Endothelial cell of umbilical vein (primary cell): Measurements from ENCODE around the gene ERMAP. TPM values are rescaled to one million over a fixed set of nuclear protein-coding genes. Genes with fewer than 3 reads are reported as not detected.

Experiments used
- BruUV-seq: library from RNA; stranded (reverse); fragments of 400-500 nt; replicated peaks from 2 replicates; lab custom pipeline; 2021; lab: Mats Ljungman, UMichigan
- CTCF ChIA-PET: fragments of 300-600, 350-600 bp; sonication (Branson Sonifier 250); formaldehyde crosslinking; loops from one replicate; lab custom pipeline; 2021; ENCODE audit warnings: antibody characterized with exemption, inconsistent platforms; lab: Charles Lee
- POLR2A ChIA-PET: fragments of 300-600, 350-600 bp; sonication (Branson Sonifier 250); formaldehyde crosslinking; loops from one replicate; lab custom pipeline; 2021; ENCODE audit warnings: antibody characterized with exemption, inconsistent platforms; lab: Charles Lee
- DNase-seq: peaks from one replicate; pipeline ENCODE4 v3.0.0-alpha.2; 2011; ENCODE audit warnings: low read depth, low spot score
- FAIRE-seq: peaks from 2 replicates; lab custom pipeline; 2011; peaks lifted over from hg19 to GRCh38; lab: Jason Lieb, UNC
- H2AFZ ChIP-seq: 2 replicates; pipeline ENCODE4 v1.6.0; 2012; ENCODE audit warnings: low read depth, low read length, control low read depth, inconsistent platforms
- H3K27ac ChIP-seq: 2 replicates; pipeline ENCODE4 v1.5.1; 2011; ENCODE audit warnings: low read depth, mild to moderate bottlenecking, control low read depth, low read length, moderate library complexity; ENCODE audit not compliant: insufficient read depth
- H3K27me3 ChIP-seq, 2 experiments: 2 replicates each; pipeline versions ENCODE4 v1.6.0 to v1.6.1; 2011; ENCODE audit warnings: low read length in 2 of 2, mixed read lengths in 1 of 2; ENCODE audit not compliant: control insufficient read depth in 2 of 2, insufficient read depth in 2 of 2
- H3K36me3 ChIP-seq, 2 experiments: 2 replicates in 1 of 2; 3 replicates in 1 of 2; pipeline ENCODE4 v1.5.1; 2011; ENCODE audit warnings: low read length in 2 of 2, mild to moderate bottlenecking in 1 of 2, moderate library complexity in 1 of 2; ENCODE audit not compliant: control insufficient read depth in 2 of 2, insufficient read depth in 2 of 2; ENCODE audit errors: extremely low read depth in 1 of 2
- H3K4me1 ChIP-seq: 3 replicates; pipeline ENCODE4 v1.5.1; 2011; ENCODE audit warnings: mild to moderate bottlenecking, low read length; ENCODE audit not compliant: control insufficient read depth, insufficient read depth; ENCODE audit errors: extremely low read depth
- H3K4me2 ChIP-seq: 2 replicates; pipeline ENCODE4 v1.6.1; 2011; ENCODE audit warnings: low read length, control low read depth, mixed read lengths; ENCODE audit not compliant: insufficient read depth
- H3K4me3 ChIP-seq, 3 experiments: fragments of 200-600 bp in 1 of 3; sonication (generic), shearing (Covaris generic) in 1 of 3; replicated peaks in 1 of 3; 2 replicates each; pipeline ENCODE4 v1.5.1; 2011 to 2016; ENCODE audit warnings: control low read depth in 3 of 3, low read length in 3 of 3, mild to moderate bottlenecking in 2 of 3, inconsistent platforms in 1 of 3, low read depth in 1 of 3, moderate library complexity in 1 of 3; ENCODE audit not compliant: insufficient read depth in 1 of 3
- H3K79me2 ChIP-seq: 2 replicates; pipeline ENCODE4 v1.6.0; 2012; ENCODE audit warnings: low read length, inconsistent platforms; ENCODE audit not compliant: control insufficient read depth, insufficient read depth
- H3K9ac ChIP-seq: replicated peaks from 2 replicates; pipeline ENCODE3; 2011; ENCODE audit warnings: low read length, control low read depth; ENCODE audit not compliant: insufficient read depth; ENCODE audit errors: extremely low read depth
- H3K9me1 ChIP-seq: replicated peaks from 3 replicates; pipeline ENCODE4 v1.6.0; 2011; ENCODE audit warnings: mild to moderate bottlenecking, low read length; ENCODE audit not compliant: control insufficient read depth, insufficient read depth; ENCODE audit errors: extremely low read depth
- H3K9me3 ChIP-seq: replicated peaks from 2 replicates; pipeline ENCODE4 v1.5.1; 2012; ENCODE audit warnings: low read length, inconsistent platforms; ENCODE audit not compliant: control insufficient read depth, insufficient read depth
- H4K20me1 ChIP-seq: replicated peaks from 2 replicates; pipeline ENCODE3; 2011; ENCODE audit warnings: mild to moderate bottlenecking, low read length; ENCODE audit not compliant: control insufficient read depth, insufficient read depth; ENCODE audit errors: extremely low read depth
- EZH2 ChIP-seq: IDR thresholded peaks from 2 replicates; pipeline ENCODE4 v1.6.1; 2012; ENCODE audit warnings: borderline replicate concordance, low read depth, mild to moderate bottlenecking, moderate library complexity, low read length, inconsistent platforms; ENCODE audit not compliant: severe bottlenecking
- FOS ChIP-seq: IDR thresholded peaks from 2 replicates; pipeline ENCODE4 v1.6.1; 2011; ENCODE audit warnings: mild to moderate bottlenecking, low read length, moderate library complexity, borderline replicate concordance; ENCODE audit not compliant: insufficient read depth
- GATA2 ChIP-seq: IDR thresholded peaks from 2 replicates; pipeline ENCODE4 v1.7.0; 2011; ENCODE audit warnings: low read depth, mild to moderate bottlenecking, moderate library complexity, mixed read lengths, low read length; ENCODE audit not compliant: insufficient read length, insufficient read depth
- MYC ChIP-seq: IDR thresholded peaks from one replicate; pipeline ENCODE4 v1.6.1; 2011; ENCODE audit warnings: mild to moderate bottlenecking, low read depth, low read length
- POLR2AphosphoS5 ChIP-seq: IDR thresholded peaks from 2 replicates; pipeline ENCODE4 v1.6.1; 2012; ENCODE audit warnings: low read depth, mild to moderate bottlenecking, control low read depth, low read length, moderate library complexity; ENCODE audit not compliant: insufficient read depth
- dilution Hi-C: fragments of 300-500 bp; cut with MboI; formaldehyde crosslinking; loops from one replicate; pipeline ENCODE4 v1.15.0; 2019; ENCODE audit warnings: low sequenced_read_pairs; ENCODE audit not compliant: extremely low pct_ligation_motif_present
- intact Hi-C: fragments of 100-400 bp; cut with micrococcal nuclease; formaldehyde crosslinking; loops from one replicate; pipeline ENCODE4 v1.10.0; 2022
- polyA plus RNA-seq, 4 experiments: library from polyadenylated mRNA; depleted of rRNA in 3 of 4; stranded (reverse) in 3 of 4; unstranded in 1 of 4; fragments of >200 nt; gene quantifications; 2 replicates each; pipeline versions ENCODE4 v1.2.1 to v1.2.3, GENCODE V29; 2011 to 2012; ENCODE audit warnings: missing spikeins in 1 of 4
- total RNA-seq: library from RNA; stranded (reverse); gene quantifications from 2 replicates; pipeline ENCODE4 v1.2.3, GENCODE V29; 2021
- TF ChIP-seq, protein P1 (sequence below): IDR thresholded peaks from 2 replicates; pipeline ENCODE4 v1.6.1; 2011; ENCODE audit not compliant: insufficient read depth, insufficient read length
- TF ChIP-seq, protein P2 (sequence below), 2 donors: IDR thresholded peaks; 1 replicate in 1 of 2; 2 replicates in 1 of 2; pipeline ENCODE4 v1.5.1; 2011; ENCODE audit warnings: low read length in 2 of 2, mild to moderate bottlenecking in 2 of 2, moderate library complexity in 2 of 2, control low read depth in 1 of 2, inconsistent platforms in 1 of 2, low read depth in 1 of 2; ENCODE audit not compliant: insufficient read depth in 1 of 2; ENCODE audit errors: extremely low read depth in 1 of 2

Gene ERMAP
- total and polyA plus RNA-seq, 2 donors (not counting 3 experiments of a cell fraction or from before 2014, with no cell fraction given): 7.8 to 8.6 TPM

DNA sequence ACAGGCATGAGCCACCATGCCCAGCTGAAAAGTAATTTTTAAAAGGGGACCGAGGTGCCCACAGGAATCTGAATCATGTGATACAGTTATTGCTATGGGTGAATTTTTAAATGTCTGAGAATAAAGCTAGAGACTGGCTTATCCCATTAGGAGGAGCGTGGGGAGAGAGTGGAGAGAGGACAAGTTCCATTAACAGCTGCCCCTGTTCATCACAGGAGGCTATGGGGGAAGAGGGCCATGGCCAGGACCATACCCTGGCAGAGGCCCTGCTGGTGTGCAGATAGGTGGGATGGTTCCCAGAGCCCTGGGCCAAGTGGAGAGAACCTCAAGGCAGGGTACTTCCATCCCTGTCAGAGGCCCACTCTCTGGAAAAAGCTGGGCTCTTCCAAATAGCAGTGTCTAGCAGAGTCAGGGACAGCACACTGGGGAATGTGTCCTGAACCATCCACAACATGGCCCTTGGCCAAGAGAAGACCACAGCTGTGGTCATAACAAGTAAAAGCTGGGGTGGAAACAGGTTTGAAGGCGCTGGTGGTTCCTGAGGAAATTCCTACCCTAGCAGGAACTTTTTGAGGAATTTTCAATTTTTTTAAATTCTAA, 15.8 kb downstream of the ERMAP start:
- no peak overlapping the region for H3K9ac ChIP-seq
- H3K36me3 ChIP-seq: no peaks in the 10 kb centered on the region
- intact Hi-C loops (no loop called here), dilution Hi-C loops (no loop called here)
- no peaks in the 10 kb centered on the region for H3K79me2 ChIP-seq
- H3K4me2 ChIP-seq: no peak overlapping the region
- no peaks in the 10 kb centered on the region for H3K9me3 ChIP-seq
- H4K20me1 ChIP-seq: no peaks in the 10 kb centered on the region
- no peak overlapping the region for H2AFZ ChIP-seq
- H3K4me1 ChIP-seq: no peaks in the 10 kb centered on the region
- no TSS peak for BruUV-seq
- POLR2A ChIA-PET: no interaction called here
- no peak for DNase-seq
- no peak overlapping the region for H3K4me3 ChIP-seq
- CTCF ChIA-PET: interaction anchor here (1.1 kb wide), 1 partner anchor 13 kb away, joined by 4 read pairs; the partner anchor contains the start of gene ZNF691
- H3K9me1 ChIP-seq: no peaks in the 10 kb centered on the region
- no peak for FAIRE-seq
- no peak overlapping the region for H3K27ac ChIP-seq
- TF ChIP-seq FOS (no peak), POLR2AphosphoS5 (no peak), EZH2 (no peak), MYC (no peak), GATA2 (no peak)
- TF ChIP-seq, protein P1, sequence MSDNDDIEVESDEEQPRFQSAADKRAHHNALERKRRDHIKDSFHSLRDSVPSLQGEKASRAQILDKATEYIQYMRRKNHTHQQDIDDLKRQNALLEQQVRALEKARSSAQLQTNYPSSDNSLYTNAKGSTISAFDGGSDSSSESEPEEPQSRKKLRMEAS: no peak
- TF ChIP-seq, protein P2, sequence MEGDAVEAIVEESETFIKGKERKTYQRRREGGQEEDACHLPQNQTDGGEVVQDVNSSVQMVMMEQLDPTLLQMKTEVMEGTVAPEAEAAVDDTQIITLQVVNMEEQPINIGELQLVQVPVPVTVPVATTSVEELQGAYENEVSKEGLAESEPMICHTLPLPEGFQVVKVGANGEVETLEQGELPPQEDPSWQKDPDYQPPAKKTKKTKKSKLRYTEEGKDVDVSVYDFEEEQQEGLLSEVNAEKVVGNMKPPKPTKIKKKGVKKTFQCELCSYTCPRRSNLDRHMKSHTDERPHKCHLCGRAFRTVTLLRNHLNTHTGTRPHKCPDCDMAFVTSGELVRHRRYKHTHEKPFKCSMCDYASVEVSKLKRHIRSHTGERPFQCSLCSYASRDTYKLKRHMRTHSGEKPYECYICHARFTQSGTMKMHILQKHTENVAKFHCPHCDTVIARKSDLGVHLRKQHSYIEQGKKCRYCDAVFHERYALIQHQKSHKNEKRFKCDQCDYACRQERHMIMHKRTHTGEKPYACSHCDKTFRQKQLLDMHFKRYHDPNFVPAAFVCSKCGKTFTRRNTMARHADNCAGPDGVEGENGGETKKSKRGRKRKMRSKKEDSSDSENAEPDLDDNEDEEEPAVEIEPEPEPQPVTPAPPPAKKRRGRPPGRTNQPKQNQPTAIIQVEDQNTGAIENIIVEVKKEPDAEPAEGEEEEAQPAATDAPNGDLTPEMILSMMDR (IDR thresholded peaks at IDR 0.05; ENCODE audit: extremely low read depth in 1 of 2, insufficient read depth in 1 of 2, low read depth in 1 of 2, low read length in 2 of 2): no peak
- H3K27me3 ChIP-seq: no peaks in the 10 kb centered on the region
